DOHH2 (cell line): Measurements from ENCODE around the gene BCS1L.

ENCODE experiments used
- H3F3A ChIP-seq: fragments of 200-600 bp; sonication (generic), shearing (Covaris generic); 2 replicates; pipeline ENCODE4 v1.6.0; 2016; ENCODE audit warnings: antibody characterized with exemption, mild to moderate bottlenecking; ENCODE audit not compliant: control insufficient read depth, insufficient read depth
- H3K27ac ChIP-seq: fragments of 200-600 bp; sonication (generic); 2 replicates; pipeline ENCODE4 v1.5.1; 2014; ENCODE audit warnings: low read depth, mild to moderate bottlenecking, low read length, moderate library complexity
- H3K27me3 ChIP-seq: fragments of 200-600 bp; sonication (generic); 2 replicates; pipeline ENCODE4 v1.6.1; 2014; ENCODE audit warnings: mild to moderate bottlenecking, low read length, mixed read lengths; ENCODE audit not compliant: control insufficient read depth
- H3K36me3 ChIP-seq: fragments of 200-600 bp; sonication (generic); 2 replicates; pipeline ENCODE4 v1.6.1; 2014; ENCODE audit warnings: mild to moderate bottlenecking, low read length, moderate library complexity, mixed read lengths; ENCODE audit not compliant: control insufficient read depth
- H3K4me1 ChIP-seq: fragments of 200-600 bp; sonication (generic); 2 replicates; pipeline ENCODE4 v1.6.1; 2014; ENCODE audit warnings: mild to moderate bottlenecking, low read length, mixed read lengths; ENCODE audit not compliant: control insufficient read depth
- H3K4me2 ChIP-seq: fragments of 200-600 bp; sonication (generic); 2 replicates; pipeline ENCODE4 v1.6.0; 2014; ENCODE audit warnings: mild to moderate bottlenecking, low read length, moderate library complexity
- H3K4me3 ChIP-seq: fragments of 200-600 bp; sonication (generic); 2 replicates; pipeline ENCODE4 v1.5.1; 2014; ENCODE audit warnings: mild to moderate bottlenecking, low read length, mixed read lengths
- H3K79me2 ChIP-seq: fragments of 200-600 bp; sonication (generic); 2 replicates; pipeline ENCODE4 v1.6.1; 2014; ENCODE audit warnings: mild to moderate bottlenecking, low read length, mixed read lengths; ENCODE audit not compliant: control insufficient read depth
- H3K9me2 ChIP-seq: fragments of 200-600 bp; sonication (generic); replicated peaks from 2 replicates; pipeline ENCODE4 v1.6.1; 2014; ENCODE audit warnings: mild to moderate bottlenecking, low read length, mixed read lengths; ENCODE audit not compliant: control insufficient read depth
- H3K9me3 ChIP-seq: fragments of 200-600 bp; sonication (generic); 2 replicates; pipeline ENCODE4 v1.6.1; 2014; ENCODE audit warnings: antibody characterized with exemption, low read length, mixed read lengths; ENCODE audit not compliant: control insufficient read depth, insufficient read depth
- H4K20me1 ChIP-seq: fragments of 200-600 bp; sonication (generic); 2 replicates; pipeline ENCODE4 v1.6.0; 2014; ENCODE audit warnings: low read depth, mild to moderate bottlenecking, antibody characterized with exemption, low read length, moderate library complexity; ENCODE audit not compliant: control insufficient read depth, insufficient read depth
- EZH2phosphoT487 ChIP-seq: fragments of 200-600 bp; sonication (generic); IDR thresholded peaks from 2 replicates; pipeline ENCODE4 v1.6.1; 2017; ENCODE audit warnings: borderline replicate concordance, mild to moderate bottlenecking, antibody characterized with exemption, low read length, moderate library complexity, mixed read lengths
- TF ChIP-seq, protein P1 (sequence below): fragments of 200-600 bp; sonication (generic); IDR thresholded peaks from one replicate; pipeline ENCODE4 v1.5.1; 2014; ENCODE audit warnings: antibody characterized with exemption, mild to moderate bottlenecking, low read depth, low read length; ENCODE audit not compliant: poor library complexity, severe bottlenecking

The BCS1L gene

DNA sequence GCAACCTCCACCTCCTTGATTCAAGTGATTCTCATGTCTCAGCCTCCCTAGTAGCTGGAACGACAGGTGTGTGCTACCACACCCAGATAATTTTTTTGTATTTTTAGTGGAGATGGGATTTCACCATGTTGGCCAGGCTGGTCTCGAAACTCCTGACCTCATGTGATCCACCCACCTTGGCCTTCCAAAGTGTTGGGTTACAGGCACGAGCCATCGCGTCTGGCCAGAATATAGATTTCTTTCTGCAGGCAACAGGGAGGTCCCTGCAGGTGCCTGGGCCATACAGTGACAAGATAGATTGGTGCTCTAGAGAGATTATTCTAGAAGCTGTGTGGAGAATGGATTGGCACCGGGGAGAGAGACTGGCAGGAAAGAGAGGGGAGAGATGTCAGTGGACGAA, 38.5 kb upstream of the BCS1L start:
- no peaks in the 10 kb centered on the region for H3K9me3 ChIP-seq
- no peak overlapping the region for H3K4me2 ChIP-seq
- H3K27ac ChIP-seq, result no peak overlapping the region
- H3K27me3 ChIP-seq, result no peaks in the 10 kb centered on the region
- no peaks in the 10 kb centered on the region for H3K79me2 ChIP-seq
- peaks cover 11% of the 10 kb centered on the region for H3K4me1 ChIP-seq
- H3K36me3 ChIP-seq, result no peaks in the 10 kb centered on the region
- no peaks in the 10 kb centered on the region for H3K9me2 ChIP-seq
- TF ChIP-seq, protein P1, sequence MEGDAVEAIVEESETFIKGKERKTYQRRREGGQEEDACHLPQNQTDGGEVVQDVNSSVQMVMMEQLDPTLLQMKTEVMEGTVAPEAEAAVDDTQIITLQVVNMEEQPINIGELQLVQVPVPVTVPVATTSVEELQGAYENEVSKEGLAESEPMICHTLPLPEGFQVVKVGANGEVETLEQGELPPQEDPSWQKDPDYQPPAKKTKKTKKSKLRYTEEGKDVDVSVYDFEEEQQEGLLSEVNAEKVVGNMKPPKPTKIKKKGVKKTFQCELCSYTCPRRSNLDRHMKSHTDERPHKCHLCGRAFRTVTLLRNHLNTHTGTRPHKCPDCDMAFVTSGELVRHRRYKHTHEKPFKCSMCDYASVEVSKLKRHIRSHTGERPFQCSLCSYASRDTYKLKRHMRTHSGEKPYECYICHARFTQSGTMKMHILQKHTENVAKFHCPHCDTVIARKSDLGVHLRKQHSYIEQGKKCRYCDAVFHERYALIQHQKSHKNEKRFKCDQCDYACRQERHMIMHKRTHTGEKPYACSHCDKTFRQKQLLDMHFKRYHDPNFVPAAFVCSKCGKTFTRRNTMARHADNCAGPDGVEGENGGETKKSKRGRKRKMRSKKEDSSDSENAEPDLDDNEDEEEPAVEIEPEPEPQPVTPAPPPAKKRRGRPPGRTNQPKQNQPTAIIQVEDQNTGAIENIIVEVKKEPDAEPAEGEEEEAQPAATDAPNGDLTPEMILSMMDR, result no peak
- TF ChIP-seq EZH2phosphoT487, result no peak
- H3K4me3 ChIP-seq, result no peak overlapping the region
- H3F3A ChIP-seq, result no peaks in the 10 kb centered on the region
- no peaks in the 10 kb centered on the region for H4K20me1 ChIP-seq

- Histone ChIP-seq H3K79me2 (no peaks in the 10 kb centered on the region), H3K9me2 (no peaks in the 10 kb centered on the region), H3K4me1 (peaks cover 11% of the 10 kb centered on the region), H3F3A (no peaks in the 10 kb centered on the region), H3K9me3 (no peaks in the 10 kb centered on the region), H3K27me3 (no peaks in the 10 kb centered on the region), H4K20me1 (no peaks in the 10 kb centered on the region), H3K4me2 (peak overlapping the region; percentile 34), H3K36me3 (no peaks in the 10 kb centered on the region), H3K27ac (no peak overlapping the region), H3K4me3 (no peak overlapping the region)
- TF ChIP-seq, protein P1, result no peak
- no peak for TF ChIP-seq EZH2phosphoT487
Observed at GRCh38 chr2:218622606-218623365, 36.7 kb upstream of the BCS1L start.

- no peaks in the 10 kb centered on the region for H3K9me2 ChIP-seq
- H3K79me2 ChIP-seq, result no peaks in the 10 kb centered on the region
- H3K27ac ChIP-seq, result no peak overlapping the region
- TF ChIP-seq, protein P1, result no peak
- no peak for TF ChIP-seq EZH2phosphoT487
- no peaks in the 10 kb centered on the region for H4K20me1 ChIP-seq
- no peaks in the 10 kb centered on the region for H3K9me3 ChIP-seq
- H3F3A ChIP-seq, result no peaks in the 10 kb centered on the region
- no peaks in the 10 kb centered on the region for H3K27me3 ChIP-seq
- H3K4me2 ChIP-seq, result peak overlapping the region; percentile 34
- peaks cover 11% of the 10 kb centered on the region for H3K4me1 ChIP-seq
- H3K4me3 ChIP-seq, result no peak overlapping the region
- H3K36me3 ChIP-seq, result no peaks in the 10 kb centered on the region
Observed at GRCh38 chr2:218623366-218623705, 36.1 kb upstream of the BCS1L start.
